ENCODE results near the gene ARHGEF38.

DNA sequence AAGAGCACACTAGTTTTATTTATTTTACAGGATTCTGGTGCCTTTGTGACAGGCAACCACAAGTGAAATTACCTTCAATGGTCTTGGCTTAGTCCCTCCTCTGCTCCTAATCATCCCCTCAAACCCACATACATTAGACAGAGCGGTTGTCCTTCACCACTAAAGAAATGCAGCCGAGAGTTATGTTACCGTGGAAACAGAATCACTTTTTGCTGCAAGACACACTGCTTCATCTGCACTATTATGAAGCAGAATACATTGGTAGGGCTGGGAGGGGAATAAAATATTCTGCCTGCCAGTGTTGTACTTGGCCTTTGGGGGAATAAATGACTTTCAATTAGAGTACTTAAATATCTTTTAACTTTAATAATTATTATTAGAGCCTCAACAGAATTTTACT is 75.2 kb downstream of the ARHGEF38 start:
- TF ChIP-seq, protein P1, sequence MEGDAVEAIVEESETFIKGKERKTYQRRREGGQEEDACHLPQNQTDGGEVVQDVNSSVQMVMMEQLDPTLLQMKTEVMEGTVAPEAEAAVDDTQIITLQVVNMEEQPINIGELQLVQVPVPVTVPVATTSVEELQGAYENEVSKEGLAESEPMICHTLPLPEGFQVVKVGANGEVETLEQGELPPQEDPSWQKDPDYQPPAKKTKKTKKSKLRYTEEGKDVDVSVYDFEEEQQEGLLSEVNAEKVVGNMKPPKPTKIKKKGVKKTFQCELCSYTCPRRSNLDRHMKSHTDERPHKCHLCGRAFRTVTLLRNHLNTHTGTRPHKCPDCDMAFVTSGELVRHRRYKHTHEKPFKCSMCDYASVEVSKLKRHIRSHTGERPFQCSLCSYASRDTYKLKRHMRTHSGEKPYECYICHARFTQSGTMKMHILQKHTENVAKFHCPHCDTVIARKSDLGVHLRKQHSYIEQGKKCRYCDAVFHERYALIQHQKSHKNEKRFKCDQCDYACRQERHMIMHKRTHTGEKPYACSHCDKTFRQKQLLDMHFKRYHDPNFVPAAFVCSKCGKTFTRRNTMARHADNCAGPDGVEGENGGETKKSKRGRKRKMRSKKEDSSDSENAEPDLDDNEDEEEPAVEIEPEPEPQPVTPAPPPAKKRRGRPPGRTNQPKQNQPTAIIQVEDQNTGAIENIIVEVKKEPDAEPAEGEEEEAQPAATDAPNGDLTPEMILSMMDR (conservative IDR thresholded peaks at IDR 0.05; ENCODE audit: low read depth, low read length), result no peak
- TF ChIP-seq EZH2 (IDR thresholded peaks at IDR 0.05; ENCODE audit: borderline replicate concordance, low read depth, low read length, poor library complexity, severe bottlenecking), result no peak
